ENCODE measurements around the gene SIX5.
"Not testable (repeated sequence)": the region's sequence is repeated elsewhere in the genome, so short reads cannot be mapped to it uniquely, and the experiment has no call there.

GRCh38 chr19:45728683-45729082, 40.4 kb downstream of the SIX5 start:
- TF ChIP-seq ZBTB8A (IDR thresholded peaks at IDR 0.05; ENCODE audit: partially characterized antibody); ELK1 (CRISPR knock-in tag; IDR thresholded peaks at IDR 0.05); ZNF175 (CRISPR knock-in tag; IDR thresholded peaks at IDR 0.05; ENCODE audit: low read depth): not testable (repeated sequence)
